Esophagus squamous epithelium (tissue), 5 donors: ENCODE results near the gene CEP112. TPM values are rescaled to one million over a fixed set of nuclear protein-coding genes. Genes with fewer than 3 reads are reported as not detected.

Source experiments
- DNase-seq: peaks from one replicate; lab custom pipeline; 2025; lab: John Stamatoyannopoulos, UW
- H3K27ac ChIP-seq, 4 donors: fragments of 200-600 bp; sonication (generic); one replicate each; pipeline ENCODE4 v1.5.1; 2016 to 2019; ENCODE audit warnings: mild to moderate bottlenecking in 1 of 4
- H3K27me3 ChIP-seq, 4 donors: fragments of 200-600 bp; sonication (generic); 1 replicate in 3 of 4; 2 replicates in 1 of 4; pipeline versions ENCODE4 v1.5.1 to v1.6.0; 2017 to 2021; ENCODE audit warnings: antibody characterized with exemption in 1 of 4
- H3K36me3 ChIP-seq, 3 donors: fragments of 200-600 bp; sonication (generic); one replicate each; pipeline ENCODE4 v1.5.1; 2016 to 2019
- H3K4me1 ChIP-seq, 3 donors: fragments of 200-600 bp; sonication (generic); one replicate each; pipeline ENCODE4 v1.5.1; 2017 to 2019
- H3K4me3 ChIP-seq, 4 donors: fragments of 200-600 bp; sonication (generic); 1 replicate in 3 of 4; 2 replicates in 1 of 4; pipeline ENCODE4 v1.5.1; 2016 to 2019; ENCODE audit warnings: mild to moderate bottlenecking in 2 of 4, moderate library complexity in 1 of 4
- H3K9me3 ChIP-seq, 3 donors: fragments of 200-600 bp; sonication (generic); one replicate each; pipeline ENCODE4 v1.5.1; 2016 to 2019
- CTCF ChIP-seq, 6 experiments: fragments of 450-650 bp in 4 of 6; fragments of 200-600 bp in 2 of 6; sonication (generic) in 2 of 6; IDR thresholded peaks; one replicate each; pipeline ENCODE4 v1.5.1; 2016 to 2019; ENCODE audit warnings: antibody characterized with exemption in 6 of 6, mild to moderate bottlenecking in 4 of 6, moderate library complexity in 4 of 6
- POLR2A ChIP-seq, 4 donors: fragments of 450-650 bp; IDR thresholded peaks; one replicate each; pipeline ENCODE4 v1.6.1; 2017; ENCODE audit warnings: antibody characterized with exemption in 4 of 4, mild to moderate bottlenecking in 4 of 4, moderate library complexity in 3 of 4
- WGBS, 2 donors: methylation state at CpG; one replicate each; pipeline ENCODE4 v1.1.5; 2018; 5-methylcytosine and 5-hydroxymethylcytosine counted together
- intact Hi-C: fragments of 100-400 bp; cut with DNase I; formaldehyde crosslinking; loops from one replicate; pipeline ENCODE4 v1.15.0; 2022
- total RNA-seq, 4 donors: library from RNA; depleted of rRNA; stranded (reverse); fragments of >200 nt; gene quantifications; one replicate each; pipeline ENCODE4 v1.1.0, GENCODE V29; 2016
- donor health status: DM: yes; HTN: yes; CAD: no.

Gene CEP112
- total RNA-seq, 4 donors from 2014 or later = 2.5 to 10.9 (median 6.4) TPM

- no peaks in the 10 kb centered on the region for H3K9me3 ChIP-seq
- H3K4me3 ChIP-seq = no peak overlapping the region
- H3K27ac ChIP-seq = no peak overlapping the region
- H3K4me1 ChIP-seq = no peaks in the 10 kb centered on the region
- TF ChIP-seq CTCF (IDR thresholded peaks at IDR 0.05) (no peak), POLR2A (IDR thresholded peaks at IDR 0.05) (no peak)
- WGBS, 2 donors = 75 to 85% methylated on average over 4 of the region's 4 CpGs
- H3K27me3 ChIP-seq = no peaks in the 10 kb centered on the region
- H3K36me3 ChIP-seq = no peaks in the 10 kb centered on the region
- intact Hi-C loops = no loop called here
- no peak for DNase-seq
Observed at GRCh38 chr17:65762973-65763372, 429.0 kb downstream of the CEP112 start.

GRCh38 chr17:65759532-65759931, 432.4 kb downstream of the CEP112 start:
- DNase-seq = no peak
- Histone ChIP-seq H3K27ac (no peak overlapping the region), H3K4me3 (no peak overlapping the region), H3K9me3 (no peaks in the 10 kb centered on the region), H3K4me1 (no peaks in the 10 kb centered on the region), H3K27me3 (no peaks in the 10 kb centered on the region), H3K36me3 (no peaks in the 10 kb centered on the region)
- TF ChIP-seq CTCF (IDR thresholded peaks at IDR 0.05) = no peak
- no peak for TF ChIP-seq POLR2A (IDR thresholded peaks at IDR 0.05)
- WGBS, 2 donors = 89 to 90% methylated on average over 4 of the region's 4 CpGs
- intact Hi-C loops = no loop called here

- Histone ChIP-seq H3K9me3 (no peaks in the 10 kb centered on the region), H3K4me3 (no peak overlapping the region), H3K27me3 (no peaks in the 10 kb centered on the region), H3K36me3 (no peaks in the 10 kb centered on the region), H3K27ac (no peak overlapping the region), H3K4me1 (peaks cover 0 to under 1% (median 0%) of the 10 kb centered on the region in 3 donors)
- no peak for DNase-seq
- intact Hi-C loops = no loop called here
- no peak for TF ChIP-seq POLR2A (IDR thresholded peaks at IDR 0.05)
- no peak for TF ChIP-seq CTCF (IDR thresholded peaks at IDR 0.05)
Observed at GRCh38 chr17:65756760-65757159, 435.2 kb downstream of the CEP112 start.

GRCh38 chr17:65755799-65756198, 436.1 kb downstream of the CEP112 start:
- no peaks in the 10 kb centered on the region for H3K27me3 ChIP-seq
- intact Hi-C loops = no loop called here
- no peak overlapping the region for H3K27ac ChIP-seq
- peaks cover 0 to 10% (median 6%) of the 10 kb centered on the region in 3 donors for H3K4me1 ChIP-seq
- H3K36me3 ChIP-seq = no peaks in the 10 kb centered on the region
- TF ChIP-seq CTCF (IDR thresholded peaks at IDR 0.05) = no peak
- no peak for TF ChIP-seq POLR2A (IDR thresholded peaks at IDR 0.05)
- no peaks in the 10 kb centered on the region for H3K9me3 ChIP-seq
- H3K4me3 ChIP-seq = no peak overlapping the region
- DNase-seq = no peak

GRCh38 chr17:65754630-65755029, 437.3 kb downstream of the CEP112 start:
- Histone ChIP-seq H3K27me3 (no peaks in the 10 kb centered on the region), H3K27ac (no peak overlapping the region), H3K9me3 (no peaks in the 10 kb centered on the region), H3K4me3 (no peak overlapping the region), H3K4me1 (peaks cover 0 to 21% (median 6%) of the 10 kb centered on the region in 3 donors), H3K36me3 (no peaks in the 10 kb centered on the region)
- TF ChIP-seq CTCF (IDR thresholded peaks at IDR 0.05) (no peak), POLR2A (IDR thresholded peaks at IDR 0.05) (no peak)
- 76 to 88% methylated on average over 7 of the region's 7 CpGs for WGBS, 2 donors
- intact Hi-C loops = no loop called here
- DNase-seq = no peak
